Tibial artery (tissue), 4 donors: Measurements from ENCODE around the gene SVEP1.

Experiments
- DNase-seq, 2 donors: peaks; one replicate each; pipeline ENCODE4 v3.0.0-alpha.2; 2019
- H3K27ac ChIP-seq, 2 donors: fragments of 200-600 bp; sonication (generic) in 1 of 2; 1 replicate in 1 of 2; 2 replicates in 1 of 2; pipeline ENCODE4 v1.5.1; 2018 to 2019; ENCODE audit warnings: mild to moderate bottlenecking in 1 of 2
- H3K27me3 ChIP-seq, 2 donors: fragments of 200-600 bp; sonication (generic) in 1 of 2; one replicate each; pipeline versions ENCODE4 v1.5.1 to v1.6.0; 2016 to 2019
- H3K36me3 ChIP-seq, 3 donors: fragments of 200-600 bp; sonication (generic) in 2 of 3; one replicate each; pipeline ENCODE4 v1.5.1; 2016 to 2019; ENCODE audit warnings: mild to moderate bottlenecking in 2 of 3
- H3K4me1 ChIP-seq, 4 donors: fragments of 200-600 bp; sonication (generic) in 2 of 4; 1 replicate in 3 of 4; 2 replicates in 1 of 4; pipeline ENCODE4 v1.5.1; 2016 to 2019
- H3K4me3 ChIP-seq, 2 donors: fragments of 200-600 bp; sonication (generic) in 1 of 2; 1 replicate in 1 of 2; 2 replicates in 1 of 2; pipeline ENCODE4 v1.5.1; 2018 to 2019; ENCODE audit warnings: mild to moderate bottlenecking in 2 of 2
- H3K9me3 ChIP-seq, 3 donors: fragments of 200-600 bp; sonication (generic) in 1 of 3; one replicate each; pipeline ENCODE4 v1.5.1; 2016 to 2019
- CTCF ChIP-seq, 2 experiments: fragments of 200-600 bp in 1 of 2; fragments of 450-650 bp in 1 of 2; IDR thresholded peaks; one replicate each; pipeline ENCODE4 v1.5.1; 2017 to 2019; ENCODE audit warnings: antibody characterized with exemption in 2 of 2, mild to moderate bottlenecking in 1 of 2, moderate library complexity in 1 of 2
- intact Hi-C: fragments of 100-400 bp; cut with DNase I; formaldehyde crosslinking; loops from one replicate; pipeline ENCODE4 v1.15.0; 2023; ENCODE audit warnings: low total_unique reads

Gene SVEP1

GRCh38 chr9:110327716-110328115 is 251.8 kb downstream of the SVEP1 start:
- Histone ChIP-seq H3K27me3 (no peaks in the 10 kb centered on the region), H3K36me3 (no peaks in the 10 kb centered on the region), H3K4me1 (no peaks in the 10 kb centered on the region), H3K9me3 (no peaks in the 10 kb centered on the region), H3K4me3 (no peak overlapping the region), H3K27ac (no peak overlapping the region)
- no peak for DNase-seq
- intact Hi-C loops: no loop called here
- TF ChIP-seq CTCF (IDR thresholded peaks at IDR 0.05): no peak

GRCh38 chr9:110323818-110324217 is 255.7 kb downstream of the SVEP1 start:
- Histone ChIP-seq H3K27me3 (no peaks in the 10 kb centered on the region), H3K36me3 (no peaks in the 10 kb centered on the region), H3K4me3 (no peak overlapping the region), H3K4me1 (no peaks in the 10 kb centered on the region), H3K27ac (no peak overlapping the region), H3K9me3 (no peaks in the 10 kb centered on the region)
- intact Hi-C loops: no loop called here
- no peak for DNase-seq
- no peak for TF ChIP-seq CTCF (IDR thresholded peaks at IDR 0.05)

- Histone ChIP-seq H3K9me3 (no peaks in the 10 kb centered on the region), H3K27ac (no peak overlapping the region), H3K4me3 (no peak overlapping the region), H3K27me3 (no peaks in the 10 kb centered on the region), H3K4me1 (no peaks in the 10 kb centered on the region), H3K36me3 (no peaks in the 10 kb centered on the region)
- no peak for DNase-seq
- TF ChIP-seq CTCF (IDR thresholded peaks at IDR 0.05): no peak
- intact Hi-C loops: no loop called here
Measured at GRCh38 chr9:110320651-110321445, 258.7 kb downstream of the SVEP1 start.

- H3K4me3 ChIP-seq: no peak overlapping the region
- H3K9me3 ChIP-seq: no peaks in the 10 kb centered on the region
- H3K36me3 ChIP-seq: no peaks in the 10 kb centered on the region
- no peaks in the 10 kb centered on the region for H3K27me3 ChIP-seq
- TF ChIP-seq CTCF (IDR thresholded peaks at IDR 0.05): no peak
- DNase-seq: no peak
- no peak overlapping the region for H3K27ac ChIP-seq
- H3K4me1 ChIP-seq: no peaks in the 10 kb centered on the region
- intact Hi-C loops: no loop called here
Measured at GRCh38 chr9:110319781-110320492, 259.6 kb downstream of the SVEP1 start.

GRCh38 chr9:110317911-110318310 is 261.6 kb downstream of the SVEP1 start:
- intact Hi-C loops: no loop called here
- Histone ChIP-seq H3K4me1 (no peaks in the 10 kb centered on the region), H3K36me3 (no peaks in the 10 kb centered on the region), H3K27me3 (no peaks in the 10 kb centered on the region), H3K27ac (no peak overlapping the region), H3K4me3 (no peak overlapping the region), H3K9me3 (no peaks in the 10 kb centered on the region)
- no peak for TF ChIP-seq CTCF (IDR thresholded peaks at IDR 0.05)
- no peak for DNase-seq
